GM19328 (cell line): ENCODE data around the gene C11orf65.
"Not testable (repeated sequence)": the region's sequence is repeated elsewhere in the genome, so short reads cannot be mapped to it uniquely, and the experiment has no call there.

Source experiments
- ATAC-seq: cut with Tn5 transposase; IDR thresholded peaks from one replicate; pipeline ENCODE4 v1.9.1; 2021; ENCODE audit warnings: mild to moderate bottlenecking, moderate library complexity; ENCODE audit not compliant: unreplicated experiment

The C11orf65 gene

DNA sequence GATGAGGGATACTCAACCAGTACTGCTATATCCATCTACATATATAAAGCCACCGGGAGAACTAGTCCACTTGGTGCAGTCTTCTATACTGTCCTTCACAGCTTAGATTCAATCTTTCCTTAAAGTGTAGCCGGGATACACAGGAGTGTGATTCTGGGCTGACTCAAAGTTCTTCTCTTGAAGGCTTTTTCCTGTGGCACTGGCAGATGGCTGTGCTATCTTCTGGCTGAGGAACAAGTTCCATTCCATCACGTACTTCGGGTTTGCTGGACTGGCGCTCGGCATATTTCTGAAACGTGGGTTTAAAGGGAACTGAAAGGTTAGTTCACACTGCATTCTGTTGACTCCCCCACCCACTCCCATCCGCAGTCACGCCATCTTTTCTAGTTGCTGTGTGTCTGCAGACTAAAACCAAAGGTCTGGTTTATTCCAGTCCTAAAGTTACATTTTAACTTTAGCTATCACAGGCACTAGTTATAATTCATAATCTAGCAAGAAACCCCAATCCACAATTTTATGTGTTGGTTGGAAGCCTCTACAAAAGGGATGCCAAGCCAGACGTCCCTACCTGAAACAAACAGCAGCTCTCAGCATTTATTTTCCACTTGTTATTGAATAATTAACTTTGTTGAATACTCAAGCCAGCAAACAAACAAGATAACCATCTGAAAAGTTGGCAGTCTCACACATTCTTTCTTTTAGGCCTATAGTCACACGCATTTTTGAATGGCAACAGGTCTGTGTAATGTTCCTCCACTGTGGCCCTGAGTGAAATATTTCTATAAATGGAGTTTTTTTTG, 7.5 kb upstream of the C11orf65 start:
- ATAC-seq = no peak

DNA sequence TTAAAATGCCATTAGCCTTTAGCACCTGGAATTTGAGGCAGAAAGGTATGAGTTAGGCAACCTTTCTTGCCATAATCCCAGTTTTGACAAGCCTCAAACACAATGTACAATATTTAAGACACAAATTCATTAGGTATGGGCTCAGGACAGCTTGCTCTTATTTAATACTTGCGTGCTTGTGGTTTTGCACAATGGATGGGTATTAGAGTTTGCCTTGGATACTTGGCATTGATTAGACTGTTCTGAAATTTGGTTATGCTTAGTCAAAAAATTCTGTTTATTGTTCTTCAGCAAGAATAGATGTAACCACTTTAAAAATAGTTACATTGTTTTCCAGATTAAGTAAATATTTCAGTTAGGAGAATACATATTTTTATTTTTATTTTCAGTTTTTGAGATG, 5.4 kb upstream of the C11orf65 start:
- no peak for ATAC-seq

DNA sequence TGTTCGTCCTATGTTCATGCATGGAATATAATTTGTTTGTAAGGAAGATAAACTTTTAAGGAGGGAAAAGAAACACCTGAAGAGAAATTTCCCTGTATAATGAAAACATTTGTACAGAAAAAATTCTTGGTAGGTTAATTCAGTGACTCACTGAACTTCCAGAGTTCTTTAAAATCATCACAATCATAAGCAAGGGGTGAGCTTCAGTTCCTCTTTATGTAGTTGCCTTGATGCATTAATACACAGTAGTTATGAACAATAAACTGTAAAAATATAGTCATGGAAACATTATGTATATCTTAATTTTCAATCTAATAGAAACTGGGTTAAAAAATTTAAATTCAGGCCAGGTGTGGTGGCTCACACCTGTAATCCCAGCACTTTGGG, 1.1 kb upstream of the C11orf65 start:
- ATAC-seq = no peak

DNA sequence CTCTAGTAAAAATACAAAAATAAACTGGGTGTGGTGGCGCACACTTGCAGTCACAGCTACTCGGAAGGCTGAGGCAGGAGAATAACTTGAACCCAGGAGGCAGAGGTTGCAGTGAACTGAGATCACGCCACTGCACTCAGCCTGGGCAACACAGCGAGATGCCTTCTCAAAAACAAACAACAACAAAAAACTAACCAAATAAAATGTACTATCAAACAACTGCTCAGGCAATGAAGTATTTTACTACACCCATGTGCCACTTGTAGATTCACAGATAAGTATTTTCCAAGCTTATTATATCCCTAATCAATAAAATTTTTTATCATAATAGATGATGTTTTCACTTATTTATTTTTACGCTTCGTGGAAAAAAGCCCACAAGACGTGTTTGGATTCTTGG, 924 bp downstream of the C11orf65 start:
- ATAC-seq = no peak

DNA sequence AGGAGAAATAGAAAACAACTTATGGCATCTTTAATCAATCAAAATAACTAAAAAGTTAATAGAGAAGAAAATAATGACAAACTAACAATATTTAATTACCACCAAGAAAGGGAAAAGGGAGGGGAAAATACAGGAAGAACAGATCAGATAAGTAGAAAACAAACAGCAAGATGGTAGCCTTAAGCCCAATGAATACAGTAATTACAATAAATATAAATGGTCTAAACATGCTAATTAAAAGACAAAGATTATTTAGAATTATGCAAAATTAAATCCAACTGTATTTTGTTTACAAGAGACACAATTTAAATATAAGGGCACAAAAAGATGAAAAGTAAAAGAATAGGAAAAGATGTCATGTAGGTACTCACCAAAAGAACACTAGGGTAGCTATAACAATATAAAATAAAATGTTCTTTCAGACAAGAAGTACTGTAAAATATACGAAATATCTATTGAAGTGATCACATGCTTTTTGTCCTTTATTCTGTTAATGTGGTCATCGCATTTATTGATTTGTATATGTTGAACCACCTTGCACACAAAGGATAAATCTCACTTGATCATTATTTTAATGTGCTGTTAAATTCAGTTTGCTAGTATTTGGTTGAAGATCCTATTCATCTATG, 14.0 kb downstream of the C11orf65 start:
- no peak for ATAC-seq

DNA sequence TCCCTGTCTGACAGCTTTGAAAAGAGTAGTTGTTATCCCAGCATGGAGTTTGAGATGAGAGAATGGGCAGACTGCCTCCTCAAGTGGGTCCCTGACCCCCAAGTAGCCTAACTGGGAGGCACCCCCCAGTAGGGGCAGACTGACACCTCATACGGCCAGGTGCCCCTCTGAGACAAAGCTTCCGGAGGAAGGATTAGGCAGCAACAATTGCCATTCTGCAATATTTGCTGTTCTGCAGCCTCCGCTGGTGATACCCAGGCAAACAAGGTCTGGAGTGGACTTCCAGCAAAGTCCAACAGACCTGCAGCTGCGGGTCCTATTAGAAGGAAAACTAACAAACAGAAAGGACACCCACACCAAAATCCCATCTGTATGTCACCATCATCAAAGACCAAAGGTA, 25.9 kb downstream of the C11orf65 start:
- not testable (repeated sequence) for ATAC-seq

DNA sequence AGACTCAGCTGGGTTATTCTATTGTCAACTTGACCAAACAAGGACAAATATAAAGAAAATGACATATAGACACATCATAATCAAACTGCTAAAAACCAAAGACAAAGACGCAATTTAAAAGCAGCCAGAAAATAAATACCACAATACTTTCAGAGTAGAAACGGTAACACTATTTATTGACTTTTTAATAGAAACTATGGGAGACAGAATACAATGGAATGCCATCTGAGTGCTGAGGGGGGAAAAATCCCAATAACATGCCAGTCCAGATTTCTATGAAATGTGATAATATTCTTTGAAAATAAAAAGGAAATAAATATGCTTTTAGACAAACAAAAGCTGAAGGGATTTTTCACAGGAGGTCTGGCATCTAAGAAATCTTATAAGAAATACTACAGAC, 30.7 kb downstream of the C11orf65 start:
- ATAC-seq = no peak

DNA sequence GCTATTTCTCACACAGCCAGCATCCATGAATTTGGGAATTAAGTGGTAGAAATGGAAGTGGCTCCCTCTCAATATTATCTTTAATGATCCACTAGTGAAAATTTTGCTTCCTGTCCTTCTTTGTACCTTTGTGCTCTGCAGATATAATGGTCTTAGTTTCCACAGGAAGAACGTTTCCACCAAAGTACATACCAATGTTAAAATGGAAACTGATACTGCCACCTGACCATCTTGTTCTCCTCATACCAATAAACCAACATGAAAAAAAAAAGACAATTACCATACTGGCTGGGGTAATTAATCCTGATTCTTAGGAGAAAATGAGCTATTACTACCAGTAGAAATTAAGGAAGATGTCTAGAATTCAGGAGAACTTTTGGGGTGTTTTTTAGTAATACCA, 32.3 kb downstream of the C11orf65 start:
- no peak for ATAC-seq

DNA sequence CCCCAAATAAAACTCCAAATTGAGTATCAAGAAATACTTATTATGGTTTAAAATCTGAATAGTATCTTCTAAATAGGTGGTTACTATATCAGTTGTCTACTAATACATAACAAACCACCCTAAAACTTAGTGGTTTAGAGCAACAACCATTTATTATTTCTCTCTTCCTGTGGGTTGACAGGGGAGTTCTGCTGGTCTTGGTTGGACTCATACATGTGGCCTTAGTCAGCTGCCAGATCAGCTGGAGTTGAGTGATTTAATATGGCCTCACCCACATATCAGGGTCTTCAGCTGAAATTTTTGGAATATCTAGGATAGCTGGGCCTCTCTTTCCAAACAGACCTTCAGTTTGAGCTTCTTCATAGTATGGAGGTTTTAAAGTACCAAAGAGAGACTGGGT, 34.5 kb downstream of the C11orf65 start:
- ATAC-seq = no peak

DNA sequence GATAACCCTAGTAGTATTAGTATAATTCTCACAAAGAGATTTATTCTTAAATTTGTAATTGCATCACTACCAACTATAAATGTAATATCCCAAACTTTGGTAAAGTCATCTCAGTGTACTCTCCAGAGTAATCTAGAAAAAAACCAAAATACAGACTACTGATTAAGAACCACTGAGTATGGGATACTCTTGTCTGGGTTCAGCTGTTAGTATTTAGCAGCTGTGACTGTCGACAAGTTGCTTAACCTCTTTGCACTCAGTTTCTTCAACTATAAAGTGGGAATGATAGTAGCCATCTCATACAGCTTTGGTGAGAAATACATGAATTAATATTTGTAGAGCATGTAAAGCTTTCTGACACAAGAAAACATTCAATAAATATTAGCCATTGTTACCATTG, 35.3 kb downstream of the C11orf65 start:
- no peak for ATAC-seq

DNA sequence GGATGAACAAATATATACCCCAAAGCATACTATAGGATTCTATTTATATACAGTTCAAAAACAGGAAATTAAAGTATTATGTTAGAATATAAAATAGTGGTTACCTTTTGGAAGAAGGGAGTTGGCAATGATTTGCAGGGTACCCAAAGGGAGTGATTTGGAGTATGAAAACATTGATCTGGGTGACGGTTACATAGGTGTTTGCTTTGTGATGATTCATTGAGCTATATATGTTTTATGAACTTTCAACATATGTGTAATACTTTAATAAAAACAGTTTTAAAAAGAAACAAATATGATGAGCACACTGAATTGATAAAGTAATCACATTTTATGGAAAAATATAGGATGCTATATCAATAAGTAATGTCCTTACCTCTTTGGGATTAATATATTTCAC, 36.0 kb downstream of the C11orf65 start:
- ATAC-seq = no peak

DNA sequence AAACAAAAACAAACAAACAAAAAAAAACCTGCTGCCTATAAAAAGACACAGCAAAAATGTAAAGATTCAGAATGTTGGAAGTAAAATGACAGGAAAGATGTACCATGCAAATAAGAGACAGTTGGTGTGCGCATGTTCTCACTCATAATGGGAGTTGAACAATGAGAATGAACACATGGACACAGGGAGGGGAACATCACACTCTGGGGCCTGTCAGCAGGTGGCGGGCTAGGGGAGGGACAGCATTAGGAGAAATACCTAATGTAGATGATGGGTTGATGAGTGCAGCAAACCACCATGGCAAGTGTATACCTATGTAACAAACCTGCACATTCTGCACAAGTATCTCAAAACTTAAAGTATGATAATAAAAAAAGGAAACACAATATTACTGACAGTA, 49.8 kb downstream of the C11orf65 start:
- ATAC-seq = not testable (repeated sequence)

DNA sequence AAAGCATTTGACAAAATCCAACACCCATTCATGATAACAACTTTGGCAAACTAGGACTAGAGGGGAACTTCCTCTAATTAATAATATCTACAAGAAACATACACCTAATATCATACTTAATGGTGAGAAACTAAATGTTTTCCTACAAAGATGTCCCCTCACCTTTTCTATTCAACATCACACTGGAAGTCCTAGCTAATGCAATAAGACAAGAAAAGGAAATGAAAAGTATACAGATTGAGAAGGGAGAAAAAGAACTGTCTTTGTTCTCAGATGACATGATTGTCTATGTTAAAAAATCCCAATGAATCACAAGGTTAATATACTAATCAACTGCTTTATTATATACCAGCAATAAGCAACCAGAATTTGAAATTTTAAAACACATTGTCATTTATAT, 52.4 kb downstream of the C11orf65 start:
- ATAC-seq = no peak

DNA sequence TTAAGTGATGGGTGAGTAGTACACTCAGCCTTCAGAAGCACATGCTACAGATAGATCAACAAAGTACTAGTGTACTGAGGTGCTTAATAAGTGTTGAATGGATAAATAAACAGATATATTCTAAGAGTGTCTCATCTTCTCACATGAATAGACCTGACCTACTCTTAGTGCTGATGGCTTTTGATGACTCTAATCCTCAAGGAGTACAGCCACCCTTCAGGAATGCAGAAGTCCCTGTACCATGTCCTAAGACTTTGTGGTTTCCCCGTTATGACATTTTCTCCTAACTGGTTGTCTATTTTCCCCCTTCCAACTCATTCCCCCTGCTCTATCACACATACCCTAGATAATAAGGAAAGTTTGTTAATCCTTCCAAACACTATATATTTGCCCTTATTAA, 61.6 kb downstream of the C11orf65 start:
- ATAC-seq = no peak

DNA sequence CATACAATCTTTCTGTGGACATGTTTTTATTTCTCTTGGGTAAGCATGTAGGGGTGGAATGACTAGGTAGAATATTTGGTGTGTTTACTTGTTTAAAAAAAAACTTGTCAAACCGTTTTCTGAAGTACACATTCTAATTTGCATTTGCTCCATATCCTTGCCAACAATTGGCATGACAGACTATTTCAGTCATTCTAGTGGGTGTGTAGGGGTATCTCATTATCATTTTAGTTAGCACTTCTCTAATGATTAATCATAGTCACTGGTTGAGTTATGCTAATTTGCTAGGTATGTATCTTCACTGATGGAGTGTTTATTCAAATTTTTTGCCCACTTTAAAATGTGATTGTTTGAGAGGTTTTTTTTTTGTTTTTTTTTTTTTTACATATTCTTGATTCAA, 64.3 kb downstream of the C11orf65 start:
- ATAC-seq = no peak

DNA sequence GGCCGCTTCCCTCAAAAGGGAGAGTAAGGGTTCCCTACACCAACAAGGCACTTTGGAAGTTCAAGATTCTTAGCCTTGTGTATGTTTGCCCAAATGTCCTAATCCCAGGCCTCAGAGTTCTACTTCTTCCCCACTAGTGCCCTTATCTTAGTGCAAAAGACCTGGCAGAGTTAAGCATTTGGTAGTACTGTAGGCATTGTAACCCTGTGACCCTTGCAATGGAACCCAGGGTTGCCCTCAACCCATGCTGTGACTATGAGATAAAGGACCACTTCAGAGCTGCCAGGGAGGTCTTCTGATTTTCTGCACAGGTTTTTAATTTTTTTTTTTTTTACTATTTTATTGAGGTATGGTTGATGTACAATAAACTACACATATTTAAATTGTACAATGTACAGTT, 65.1 kb downstream of the C11orf65 start:
- ATAC-seq = no peak

DNA sequence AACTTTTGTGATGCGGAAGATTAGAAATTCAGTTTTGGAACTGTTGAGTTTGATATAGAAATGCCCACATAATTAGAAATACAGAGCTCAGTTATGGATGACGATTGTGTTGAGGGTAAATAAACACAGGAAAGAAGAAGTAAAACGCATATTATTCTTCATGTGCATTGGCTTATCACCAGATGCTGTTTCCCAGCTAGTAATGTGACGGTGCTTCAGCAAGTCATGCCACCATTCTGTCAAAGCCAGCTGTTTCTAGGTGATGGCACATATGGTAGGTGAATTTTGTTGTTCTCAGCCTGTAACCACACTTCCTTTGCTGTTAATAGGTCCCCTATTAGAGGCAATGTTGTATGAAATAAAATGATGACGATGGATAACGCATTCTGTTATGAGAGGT, 68.9 kb downstream of the C11orf65 start:
- no peak for ATAC-seq

DNA sequence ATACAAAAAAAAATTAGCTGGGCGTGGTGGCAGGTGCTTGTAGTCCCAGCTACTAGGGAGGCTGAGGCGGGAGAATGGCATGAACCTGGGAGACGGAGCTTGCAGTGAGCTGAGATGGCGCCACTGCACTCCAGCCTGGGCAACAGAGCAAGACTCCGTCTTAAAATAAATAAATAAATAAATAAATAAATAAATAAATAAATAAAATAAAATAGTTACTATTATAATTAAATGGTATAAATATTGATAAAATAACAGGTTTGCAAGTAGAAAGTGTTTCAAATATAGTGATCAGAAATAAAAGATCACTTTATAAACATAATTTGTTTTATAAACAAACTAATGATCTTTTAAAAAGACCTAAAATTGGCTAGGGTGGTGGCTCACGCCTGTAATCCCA, 70.7 kb downstream of the C11orf65 start:
- not testable (repeated sequence) for ATAC-seq

DNA sequence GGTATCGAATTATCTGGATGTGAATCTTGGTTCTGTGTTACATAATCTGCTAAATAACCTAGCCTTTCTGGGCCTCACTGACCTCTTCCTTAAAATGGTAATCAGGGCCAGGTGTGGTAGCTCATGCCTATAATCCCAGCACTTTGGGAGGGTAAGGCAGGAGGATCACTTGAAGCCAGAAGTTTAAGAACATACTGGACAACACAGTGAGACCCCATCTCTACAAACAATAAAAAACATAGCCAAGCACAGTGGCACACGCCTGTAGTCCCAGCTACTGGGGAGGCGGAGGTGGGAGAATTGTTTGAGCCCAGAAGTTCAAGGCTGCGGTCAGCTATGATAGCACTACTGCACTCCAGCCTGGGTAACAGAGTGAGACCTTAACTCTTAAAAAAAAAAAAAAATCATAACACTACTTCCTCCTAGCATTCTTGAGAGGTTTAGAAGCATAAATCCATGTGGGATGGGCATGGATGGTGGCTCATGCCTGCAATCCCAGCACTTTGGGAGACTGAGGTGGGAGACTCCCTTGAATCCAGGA, 72.5 kb downstream of the C11orf65 start:
- no peak for ATAC-seq

DNA sequence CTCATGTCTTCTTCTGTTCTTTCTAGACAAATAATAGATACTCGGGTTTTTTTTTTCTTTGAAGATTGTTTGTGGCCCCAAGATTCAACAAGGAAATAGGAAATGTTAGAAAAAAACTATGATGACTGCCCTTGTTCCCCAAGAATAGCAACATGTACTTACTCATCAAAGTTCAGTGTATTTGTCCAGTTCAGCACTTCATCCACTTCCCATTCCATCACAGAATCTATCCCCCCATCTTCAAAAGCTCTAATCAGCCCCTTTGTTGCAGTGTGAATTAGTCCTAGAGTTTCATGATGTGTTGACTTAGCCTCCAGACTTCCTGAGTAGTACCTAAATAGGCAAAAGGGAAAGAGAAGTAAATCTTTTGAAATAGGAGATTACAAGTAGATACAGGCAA, 74.3 kb downstream of the C11orf65 start:
- ATAC-seq = no peak

DNA sequence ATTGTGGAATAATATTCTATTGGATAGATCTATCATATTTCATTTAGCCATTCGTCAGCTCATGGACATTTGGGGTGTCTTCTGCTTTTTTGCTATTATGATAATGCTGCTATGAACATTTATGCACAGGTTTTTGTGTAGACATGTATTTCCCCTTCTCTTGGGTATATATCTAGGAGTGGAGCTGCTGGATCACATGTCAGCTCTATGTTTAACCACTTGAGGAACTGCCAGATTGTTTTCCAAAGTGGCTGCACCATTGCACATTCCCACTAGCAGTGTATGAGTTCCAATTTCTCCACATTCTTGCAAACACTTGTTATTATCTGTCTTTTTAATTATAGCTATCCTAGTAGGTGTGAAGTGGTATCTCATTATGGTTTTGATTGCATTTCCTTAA, 75.0 kb downstream of the C11orf65 start:
- no peak for ATAC-seq

DNA sequence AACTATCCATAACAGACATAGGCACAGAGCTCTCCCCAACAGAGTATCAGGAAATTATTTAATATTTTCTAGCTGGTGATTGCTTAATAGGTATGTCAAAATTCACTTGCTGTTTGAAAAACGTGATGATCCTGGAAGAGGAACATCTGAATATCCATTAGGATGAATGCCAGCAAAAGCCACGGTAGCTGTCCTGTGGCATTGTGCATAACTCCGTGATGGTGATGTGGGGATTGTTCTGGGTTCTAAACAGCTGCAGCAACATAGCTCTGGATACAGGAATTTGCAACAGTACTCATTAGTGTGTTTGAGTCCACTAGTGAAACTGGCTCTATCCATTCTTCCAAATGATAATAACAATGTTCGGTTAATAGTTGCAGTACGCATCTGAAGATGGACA, 78.8 kb downstream of the C11orf65 start:
- ATAC-seq = no peak
